GM12878 (cell line): ENCODE results near the gene ACVR2A. TPM values are rescaled to one million over a fixed set of nuclear protein-coding genes. Genes with fewer than 3 reads are reported as not detected.
A peak's percentile ranks its signal among the peaks of the same experiment; 100 is the strongest.

ENCODE experiments used
- ATAC-seq: fragments of 200-7000 bp; cut with Tn5 transposase; 3 replicates; pipeline ENCODE4 v1.9.1; 2020; ENCODE audit warnings: mild to moderate bottlenecking, moderate library complexity
- BruUV-seq: library from RNA; stranded (reverse); fragments of 400-500 nt; replicated peaks from 2 replicates; lab custom pipeline; 2021; lab: Mats Ljungman, UMichigan
- CTCF ChIA-PET: fragments of 300-600 bp; sonication (Branson Sonifier 250); formaldehyde crosslinking; extraction: SDS; loops from one replicate; lab custom pipeline; 2021; ENCODE audit warnings: inconsistent platforms; lab: Yijun Ruan, JAX
- POLR2A ChIA-PET: fragments of 350-600 bp; formaldehyde crosslinking; extraction: SDS; loops from one replicate; lab custom pipeline; 2021; ENCODE audit warnings: inconsistent platforms; lab: Charles Lee
- RAD21 ChIA-PET: fragments of 300-600 bp; sonication (Branson Sonifier 250); formaldehyde crosslinking; loops from one replicate; lab custom pipeline; 2023; ENCODE audit warnings: antibody characterized with exemption; ENCODE audit not compliant: unreplicated experiment; lab: Charles Lee
- SMC1A ChIA-PET: fragments of 300-600 bp; sonication (Branson Sonifier 250); formaldehyde crosslinking; loops from one replicate; lab custom pipeline; 2023; ENCODE audit not compliant: unreplicated experiment, uncharacterized antibody; lab: Charles Lee
- DNase-seq: peaks from one replicate; pipeline ENCODE4 v3.0.0-alpha.2; 2011; ENCODE audit warnings: low read depth, low spot score
- FAIRE-seq: peaks from 3 replicates; lab custom pipeline; 2011; peaks lifted over from hg19 to GRCh38; lab: Jason Lieb, UNC
- H2AFZ ChIP-seq: 2 replicates; pipeline ENCODE4 v1.6.0; 2011; ENCODE audit warnings: low read depth, low read length, control low read depth; ENCODE audit not compliant: control insufficient read depth
- H3K27ac ChIP-seq: 2 replicates; pipeline ENCODE4 v1.5.1; 2011; ENCODE audit warnings: control low read depth; ENCODE audit not compliant: control insufficient read depth, insufficient read depth
- H3K27me3 ChIP-seq, 2 experiments: replicated peaks in 1 of 2; 2 replicates each; pipeline versions ENCODE4 v1.6.0 to v1.6.1; 2011; ENCODE audit warnings: low read length in 1 of 2; ENCODE audit not compliant: control insufficient read depth in 2 of 2, insufficient read depth in 2 of 2
- H3K36me3 ChIP-seq, 2 experiments: 2 replicates each; pipeline ENCODE4 v1.5.1; 2011; ENCODE audit warnings: low read length in 1 of 2; ENCODE audit not compliant: control insufficient read depth in 2 of 2, insufficient read depth in 2 of 2
- H3K4me1 ChIP-seq: 2 replicates; pipeline ENCODE4 v1.6.1; 2011; ENCODE audit warnings: mild to moderate bottlenecking, low read length, moderate library complexity, mixed read lengths; ENCODE audit not compliant: control insufficient read depth, insufficient read depth
- H3K4me2 ChIP-seq: 2 replicates; pipeline ENCODE4 v1.6.0; 2011; ENCODE audit warnings: control low read depth; ENCODE audit not compliant: control insufficient read depth, insufficient read depth
- H3K4me3 ChIP-seq: fragments of 200-600 bp; sonication (generic); 2 replicates; pipeline ENCODE4 v1.5.1; 2016
- H3K79me2 ChIP-seq: 2 replicates; pipeline ENCODE4 v1.6.0; 2011; ENCODE audit warnings: low read length; ENCODE audit not compliant: control insufficient read depth, insufficient read depth
- H3K9ac ChIP-seq: 2 replicates; pipeline ENCODE4 v1.8.0; 2011; ENCODE audit warnings: low read length, control low read depth, mixed read lengths; ENCODE audit not compliant: control insufficient read depth, insufficient read depth
- H3K9me3 ChIP-seq: replicated peaks from 3 replicates; pipeline ENCODE4 v1.5.1; 2011; ENCODE audit warnings: mild to moderate bottlenecking, low read length; ENCODE audit not compliant: control insufficient read depth, insufficient read depth
- H4K20me1 ChIP-seq: 2 replicates; pipeline ENCODE4 v1.6.0; 2011; ENCODE audit not compliant: control insufficient read depth, insufficient read depth
- ASH2L ChIP-seq: fragments of 300-600, 200-600 bp; sonication (generic); IDR thresholded peaks from 2 replicates; pipeline ENCODE4 v1.6.1; 2017; ENCODE audit warnings: low read depth, mild to moderate bottlenecking, borderline replicate concordance
- ATF7 ChIP-seq: fragments of 450-650 bp; IDR thresholded peaks from 2 replicates; pipeline ENCODE4 v1.6.1; 2016; ENCODE audit warnings: low read depth, mild to moderate bottlenecking
- EED ChIP-seq: sonication (generic); IDR thresholded peaks from 2 replicates; pipeline ENCODE4 v1.6.1; 2016; ENCODE audit warnings: antibody characterized with exemption, low read depth
- EGR1 ChIP-seq, 2 experiments: IDR thresholded peaks; 1 replicate in 1 of 2; 2 replicates in 1 of 2; pipeline ENCODE4 v1.6.1; 2011 to 2012; ENCODE audit warnings: low read depth in 2 of 2, low read length in 2 of 2, borderline replicate concordance in 1 of 2, mild to moderate bottlenecking in 1 of 2, moderate library complexity in 1 of 2
- FOXK2 ChIP-seq: fragments of 450-650 bp; IDR thresholded peaks from 2 replicates; pipeline ENCODE4 v1.6.1; 2017; ENCODE audit warnings: mild to moderate bottlenecking, moderate library complexity
- HCFC1 ChIP-seq: fragments of 150-350 bp; IDR thresholded peaks from 2 replicates; pipeline ENCODE4 v1.6.1; 2014; ENCODE audit warnings: low read length
- MEF2A ChIP-seq: IDR thresholded peaks from 2 replicates; pipeline ENCODE4 v1.6.1; 2011; ENCODE audit warnings: low read depth, mild to moderate bottlenecking, low read length, moderate library complexity; ENCODE audit not compliant: insufficient read depth
- MTA3 ChIP-seq: IDR thresholded peaks from 2 replicates; pipeline ENCODE4 v1.6.1; 2012; ENCODE audit warnings: low read length, inconsistent platforms, borderline replicate concordance
- NBN ChIP-seq: fragments of 450-650 bp; IDR thresholded peaks from 2 replicates; pipeline ENCODE4 v1.6.1; 2016
- POLR2AphosphoS2 ChIP-seq: IDR thresholded peaks from 2 replicates; pipeline ENCODE4 v1.6.1; 2011; ENCODE audit warnings: low read depth, mild to moderate bottlenecking, low read length, improper control_type of control experiment, moderate library complexity
- STAT3 ChIP-seq: IDR thresholded peaks from 2 replicates; pipeline ENCODE4 v1.6.1; 2011; ENCODE audit warnings: low read depth, low read length, improper control_type of control experiment
- TCF7 ChIP-seq: IDR thresholded peaks from 2 replicates; pipeline ENCODE4 v1.6.1; 2014; ENCODE audit warnings: antibody characterized with exemption, borderline replicate concordance
- ZBED1 ChIP-seq: IDR thresholded peaks from 2 replicates; pipeline ENCODE4 v1.6.1; 2016; ENCODE audit warnings: borderline replicate concordance
- ZBTB40 ChIP-seq: fragments of 450-650 bp; IDR thresholded peaks from 2 replicates; pipeline ENCODE4 v1.6.1; 2016; ENCODE audit warnings: mild to moderate bottlenecking, moderate library complexity, borderline replicate concordance
- ZZZ3 ChIP-seq: IDR thresholded peaks from 2 replicates; pipeline ENCODE4 v1.6.1; 2011; ENCODE audit warnings: low read depth; ENCODE audit not compliant: control insufficient read depth, insufficient read length
- WGBS: methylation state at CpG from one replicate; pipeline ENCODE4 v1.1.6; 2016; ENCODE audit warnings: low lambda C conversion rate; ENCODE audit not compliant: insufficient replicate concordance, insufficient coverage; ENCODE audit errors: missing lambda C conversion rate; 5-methylcytosine and 5-hydroxymethylcytosine counted together
- in situ Hi-C: fragments of 300-500 bp; cut with MboI; formaldehyde crosslinking; loops from 9 replicates; pipeline ENCODE4 v1.14.3; 2018; ENCODE audit warnings: mixed read lengths
- intact Hi-C: fragments of 100-400 bp; cut with micrococcal nuclease; formaldehyde crosslinking; loops from one replicate; pipeline ENCODE4 v1.14.2; 2022; ENCODE audit not compliant: unreplicated experiment
- polyA plus RNA-seq, 11 experiments: library from polyadenylated mRNA; depleted of rRNA in 4 of 11; unstranded in 6 of 11; stranded (reverse) in 5 of 11; fragments of >200 nt; fragmentation: Nextera tagmentation in 4 of 11; fragmentation: Illumina TruSeq in 1 of 11; extraction: Ambion mirVana in 4 of 11; extraction: Trizol in 1 of 11; gene quantifications; 1 replicate in 1 of 11; 2 replicates in 10 of 11; pipeline versions ENCODE4 v1.2.1 to v1.2.3, GENCODE V29; 2011 to 2016; ENCODE audit warnings: inconsistent platforms in 2 of 11, missing spikeins in 2 of 11, low read depth in 1 of 11
- total RNA-seq, 4 experiments: library from RNA; depleted of rRNA in 3 of 4; stranded (reverse); fragments of >200 nt in 3 of 4; fragmentation: Illumina TruSeq in 1 of 4; extraction: Trizol in 1 of 4; gene quantifications; 2 replicates each; pipeline versions ENCODE4 v1.2.1 to v1.2.3, GENCODE V29; 2013 to 2021

The ACVR2A gene
- total and polyA plus RNA-seq, 10 of the 15 experiments (the other 5 are each of a cell fraction or from before 2014, with no cell fraction given): 0.42 to 3.0 (median 1.7) TPM

GRCh38 chr2:147862859-147863516 is 18.2 kb downstream of the ACVR2A start:
- in situ Hi-C loops (no loop called here), intact Hi-C loops (no loop called here)
- Histone ChIP-seq H3K27ac (no peak overlapping the region), H3K4me2 (no peak overlapping the region), H3K36me3 (no peaks in the 10 kb centered on the region), H3K9ac (no peak overlapping the region), H3K9me3 (no peaks in the 10 kb centered on the region; the same call in 2 of the 3 replicates), H3K4me1 (no peaks in the 10 kb centered on the region), H3K4me3 (no peak overlapping the region), H3K79me2 (no peaks in the 10 kb centered on the region), H4K20me1 (no peaks in the 10 kb centered on the region), H2AFZ (no peak overlapping the region), H3K27me3 (peaks cover 0 to 2% of the 10 kb centered on the region in 2 experiments; a peak in 1 of 4 replicates)
- FAIRE-seq (no peak), DNase-seq (no peak), ATAC-seq (peak; percentile 46)
- ChIA-PET SMC1A (no interaction called here), CTCF (no interaction called here), POLR2A (no interaction called here), RAD21 (no interaction called here)
- no TSS peak for BruUV-seq
- 40% methylated on average over 2 of the region's 2 CpGs for WGBS
- TF ChIP-seq HCFC1 (no peak), EED (no peak), ASH2L (no peak), ATF7 (no peak), EGR1 (IDR thresholded peaks at IDR 0.05; ENCODE audit: borderline replicate concordance in 1 of 2, low read depth in 2 of 2, low read length in 2 of 2) (no peak), TCF7 (no peak), FOXK2 (no peak), MTA3 (no peak), MEF2A (no peak), ZBED1 (no peak), ZBTB40 (no peak), POLR2AphosphoS2 (no peak), NBN (no peak), STAT3 (no peak), ZZZ3 (no peak)
